SK-N-MC (cell line): ENCODE data around the gene KLF7.

Source experiments
- EZH2 ChIP-seq: fragments of 200-600 bp; sonication (generic); IDR thresholded peaks from one replicate; pipeline ENCODE4 v1.6.1; 2017; ENCODE audit warnings: antibody characterized with exemption
- FOXP2 ChIP-seq: optimal IDR thresholded peaks from 2 replicates; pipeline ENCODE3; 2011; ENCODE audit warnings: mild to moderate bottlenecking, moderate library complexity; ENCODE audit not compliant: insufficient read depth; ENCODE audit errors: extremely low read length, control extremely low read depth

- TF ChIP-seq EZH2 (no peak), FOXP2 (no peak)
Observed at GRCh38 chr2:207135801-207136457, 29.8 kb downstream of the KLF7 start.
